Kidney (tissue), 14 donors: ENCODE results near the gene KCNQ1OT1. TPM values are rescaled to one million over a fixed set of nuclear protein-coding genes. Genes with fewer than 3 reads are reported as not detected.
A peak's percentile ranks its signal among the peaks of the same experiment; 100 is the strongest.

Experiments used
- DNase-seq, 5 donors: peaks; one replicate each; pipeline ENCODE4 v3.0.0-alpha.2; 2013 to 2020
- FAIRE-seq: peaks from 2 replicates; lab custom pipeline; 2012; peaks lifted over from hg19 to GRCh38; lab: Jason Lieb, UNC
- H3K27ac ChIP-seq, 2 donors: one replicate each; pipeline ENCODE4 v1.7.0; 2013; ENCODE audit warnings: low read depth in 2 of 2, low read length in 2 of 2, inconsistent platforms in 1 of 2
- H3K27me3 ChIP-seq: one replicate; pipeline ENCODE4 v1.7.1; 2013; ENCODE audit warnings: low read length, inconsistent platforms; ENCODE audit not compliant: control insufficient read depth, insufficient read depth
- H3K36me3 ChIP-seq, 3 donors: one replicate each; pipeline versions ENCODE4 v1.7.0 to v1.7.1; 2013; ENCODE audit warnings: low read length in 3 of 3, control low read depth in 1 of 3, inconsistent platforms in 1 of 3; ENCODE audit not compliant: insufficient read depth in 3 of 3, control insufficient read depth in 2 of 3
- H3K4me1 ChIP-seq, 3 donors: one replicate each; pipeline versions ENCODE4 v1.7.0 to v1.7.1; 2013; ENCODE audit warnings: low read length in 3 of 3, inconsistent platforms in 1 of 3, low read depth in 1 of 3; ENCODE audit not compliant: control insufficient read depth in 2 of 3, insufficient read depth in 2 of 3
- H3K4me3 ChIP-seq, 3 donors: one replicate each; pipeline versions ENCODE4 v1.7.0 to v1.8.1; 2013; ENCODE audit warnings: low read length in 3 of 3, control low read depth in 1 of 3, inconsistent platforms in 1 of 3
- H3K9ac ChIP-seq, 3 donors: one replicate each; pipeline versions ENCODE4 v1.7.0 to v1.7.1; 2013; ENCODE audit warnings: low read length in 3 of 3, control low read depth in 1 of 3, inconsistent platforms in 1 of 3
- H3K9me3 ChIP-seq, 3 donors: one replicate each; pipeline versions ENCODE4 v1.7.0 to v1.7.1; 2013; ENCODE audit warnings: low read length in 3 of 3, control low read depth in 1 of 3, inconsistent platforms in 1 of 3; ENCODE audit not compliant: control insufficient read depth in 2 of 3, insufficient read depth in 1 of 3
- CTCF ChIP-seq: IDR thresholded peaks from 3 replicates; pipeline ENCODE4 v1.5.1; 2012; ENCODE audit warnings: mild to moderate bottlenecking, moderate library complexity, borderline replicate concordance; ENCODE audit not compliant: insufficient read depth; ENCODE audit errors: extremely low read depth
- intact Hi-C: fragments of 100-400 bp; cut with DNase I; formaldehyde crosslinking; loops from one replicate; pipeline ENCODE4 v1.11.1; 2022
- polyA plus RNA-seq: library from polyadenylated mRNA; stranded (reverse); fragments of 350-450 nt; fragmentation: Illumina TruSeq; extraction: RNeasy Lipid Tissue Mini Kit (QIAGEN cat#74804); gene quantifications from one replicate; pipeline ENCODE4 v1.2.3, GENCODE V29; 2014; ENCODE audit warnings: low read depth, low replicate concordance; ENCODE audit not compliant: insufficient read depth
- total RNA-seq: library from RNA; stranded (reverse); fragmentation: NEBNext Ultra II Directional; extraction: Animal tissue kit (Norgen Biotek cat#: 25700); gene quantifications from one replicate; pipeline ENCODE4 v1.2.1, GENCODE V29; 2021
- donor health status: control.
- donor health status: control.
- donor health status: control.
- donor health status: control.
- donor health status: control.
- donor health status: DM: yes; HTN: yes; CAD: no.
- donor health status: Normal renal cell carcinoma (clear cell type).

Gene KCNQ1OT1
- total and polyA plus RNA-seq, 2 donors from 2014 or later = 0.22 to 4.4 TPM

GRCh38 chr11:2562890-2563212 lies 136.9 kb downstream of the KCNQ1OT1 start:
- FAIRE-seq (no peak), DNase-seq (no peak)
- Histone ChIP-seq H3K36me3 (no peaks in the 10 kb centered on the region), H3K27ac (no peak overlapping the region), H3K9me3 (no peaks in the 10 kb centered on the region), H3K27me3 (no peaks in the 10 kb centered on the region), H3K4me3 (no peak overlapping the region), H3K9ac (no peak overlapping the region), H3K4me1 (peaks cover 0 to 8% (median 8%) of the 10 kb centered on the region in 3 donors)
- intact Hi-C loops = no loop called here
- TF ChIP-seq CTCF = no peak

GRCh38 chr11:2561696-2562581 lies 137.9 kb downstream of the KCNQ1OT1 start:
- H3K27me3 ChIP-seq = no peaks in the 10 kb centered on the region
- peak overlapping the region in 1 of 2 donors; percentile 22 for H3K27ac ChIP-seq
- DNase-seq = peak in 2 of 5 donors; percentile 65 to 69
- no peaks in the 10 kb centered on the region for H3K36me3 ChIP-seq
- H3K4me3 ChIP-seq = no peak overlapping the region
- H3K9ac ChIP-seq = no peak overlapping the region
- intact Hi-C loops = no loop called here
- FAIRE-seq = no peak
- peaks cover 0 to 8% (median 8%) of the 10 kb centered on the region in 3 donors for H3K4me1 ChIP-seq
- TF ChIP-seq CTCF = no peak
- H3K9me3 ChIP-seq = no peaks in the 10 kb centered on the region

DNA sequence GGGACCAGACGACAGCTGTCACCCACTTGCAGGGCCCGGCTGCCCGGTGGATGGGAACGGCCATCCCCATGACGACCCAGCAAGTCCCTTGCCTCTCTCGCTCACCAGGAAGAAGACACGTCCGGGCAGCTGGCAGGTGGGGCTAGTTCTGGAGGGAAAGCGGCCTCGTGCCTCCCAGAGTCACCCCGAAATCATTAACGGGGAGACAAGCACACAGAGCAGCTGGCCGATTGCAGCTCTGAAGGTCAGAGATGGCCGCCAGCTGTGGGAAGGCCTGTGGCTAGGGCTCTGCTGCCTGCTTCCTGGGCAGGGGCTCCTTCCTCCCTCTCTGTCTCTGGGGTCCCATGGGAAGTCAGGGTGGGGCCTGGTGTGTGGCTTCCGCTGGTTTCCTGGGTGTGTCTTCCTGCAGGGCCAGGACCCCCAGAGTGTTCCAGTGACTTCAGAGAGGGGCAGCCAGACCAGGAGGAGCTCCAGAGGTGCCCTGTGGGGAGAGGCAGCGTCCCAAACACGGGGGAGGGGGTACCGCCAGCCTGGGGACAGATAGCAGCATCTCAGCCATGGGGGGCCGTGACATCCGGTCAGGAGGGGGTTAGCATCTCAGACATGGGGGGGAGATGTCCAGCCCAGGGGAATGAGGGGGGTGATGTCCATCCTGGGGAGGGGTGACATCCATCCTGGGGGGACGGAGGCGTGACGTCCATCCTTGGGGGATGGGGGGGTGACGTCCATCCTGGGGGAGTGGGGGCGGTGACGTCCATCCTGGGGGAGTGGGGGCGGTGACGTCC lies 140.1 kb downstream of the KCNQ1OT1 start:
- no peak for FAIRE-seq
- H3K9ac ChIP-seq = no peak overlapping the region
- intact Hi-C loops = no loop called here

More for the DNA sequence above, 140.1 kb downstream of the KCNQ1OT1 start:
- Histone ChIP-seq H3K27ac (no peak overlapping the region), H3K36me3 (no peaks in the 10 kb centered on the region), H3K4me3 (no peak overlapping the region), H3K27me3 (no peaks in the 10 kb centered on the region), H3K4me1 (peaks cover 0 to 8% (median 8%) of the 10 kb centered on the region in 3 donors), H3K9me3 (no peaks in the 10 kb centered on the region)
- peak in 2 of 5 donors; percentile 63 for DNase-seq
- TF ChIP-seq CTCF = no peak
